PC-9 (cell line): Measurements from ENCODE around the gene USP48. TPM values are rescaled to one million over a fixed set of nuclear protein-coding genes. Genes with fewer than 3 reads are reported as not detected.

ENCODE experiments used
- BruUV-seq: library from RNA; stranded (reverse); fragments of 400-500 nt; replicated peaks from 2 replicates; lab custom pipeline; 2021; lab: Mats Ljungman, UMichigan
- CTCF ChIA-PET: fragments of 300-600 bp; sonication (Branson Sonifier 250); formaldehyde crosslinking; loops from one replicate; lab custom pipeline; 2022; ENCODE audit warnings: antibody characterized with exemption; lab: Charles Lee
- POLR2A ChIA-PET: fragments of 300-600 bp; sonication (Branson Sonifier 250); formaldehyde crosslinking; loops from one replicate; lab custom pipeline; 2022; ENCODE audit warnings: antibody characterized with exemption; ENCODE audit not compliant: unreplicated experiment; lab: Charles Lee
- DNase-seq, 2 experiments: peaks; one replicate each; pipeline versions ENCODE4 v3.0.0 to v3.0.0-alpha.2; 2015 to 2022; ENCODE audit warnings: mixed read lengths in 1 of 2
- H2AFZ ChIP-seq: fragments of 200-600 bp; sonication (generic); 2 replicates; pipeline ENCODE4 v1.8.1; 2017; ENCODE audit warnings: antibody characterized with exemption
- H3F3A ChIP-seq: fragments of 200-600 bp; sonication (generic); 2 replicates; pipeline ENCODE4 v1.8.1; 2017; ENCODE audit warnings: antibody characterized with exemption, mild to moderate bottlenecking, low read depth; ENCODE audit not compliant: insufficient read depth
- H3K27ac ChIP-seq: fragments of 200-600 bp; sonication (generic); 2 replicates; pipeline ENCODE4 v1.6.1; 2016; ENCODE audit warnings: mixed run types
- H3K27me3 ChIP-seq: fragments of 200-600 bp; sonication (generic); 2 replicates; pipeline ENCODE4 v1.6.1; 2016; ENCODE audit warnings: low read depth, mixed run types; ENCODE audit not compliant: insufficient read depth
- H3K36me3 ChIP-seq: fragments of 200-600 bp; sonication (generic); 2 replicates; pipeline ENCODE4 v1.6.1; 2016; ENCODE audit warnings: low read depth, mixed run types
- H3K4me1 ChIP-seq: fragments of 200-600 bp; sonication (generic); replicated peaks from 2 replicates; pipeline ENCODE4 v1.6.1; 2016; ENCODE audit warnings: mixed run types; ENCODE audit not compliant: insufficient read depth
- H3K4me2 ChIP-seq: fragments of 200-600 bp; sonication (generic); 2 replicates; pipeline ENCODE4 v1.6.1; 2017; ENCODE audit warnings: mixed run types
- H3K4me3 ChIP-seq: fragments of 200-600 bp; sonication (generic); 2 replicates; pipeline ENCODE4 v1.6.1; 2016; ENCODE audit warnings: mixed run types
- H3K79me2 ChIP-seq: fragments of 200-600 bp; sonication (generic); 2 replicates; pipeline ENCODE4 v1.6.1; 2017; ENCODE audit warnings: low read depth, mixed run types
- H3K9me2 ChIP-seq: fragments of 200-600 bp; sonication (generic); 2 replicates; pipeline ENCODE4 v1.8.1; 2017; ENCODE audit warnings: mild to moderate bottlenecking; ENCODE audit not compliant: insufficient read depth
- H3K9me3 ChIP-seq: fragments of 200-600 bp; sonication (generic); 2 replicates; pipeline ENCODE4 v1.8.1; 2016; ENCODE audit warnings: low read depth; ENCODE audit not compliant: insufficient read depth
- H4K20me1 ChIP-seq: fragments of 200-600 bp; sonication (generic); 2 replicates; pipeline ENCODE4 v1.8.1; 2017; ENCODE audit not compliant: insufficient read depth
- CTCF ChIP-seq: fragments of 200-600 bp; sonication (generic); conservative IDR thresholded peaks from 2 replicates; pipeline ENCODE4 v1.6.1; 2017; ENCODE audit warnings: mixed run types, antibody characterized with exemption, mild to moderate bottlenecking, moderate library complexity
- EZH2 ChIP-seq: fragments of 200-600 bp; sonication (generic); IDR thresholded peaks from 2 replicates; pipeline ENCODE4 v1.8.0; 2017; ENCODE audit warnings: antibody characterized with exemption, low read depth
- intact Hi-C: fragments of 100-400 bp; cut with micrococcal nuclease; formaldehyde crosslinking; loops from one replicate; pipeline ENCODE4 v1.10.0; 2022; ENCODE audit not compliant: unreplicated experiment
- total RNA-seq: library from RNA; stranded (reverse); gene quantifications from 2 replicates; pipeline ENCODE4 v1.2.3, GENCODE V29; 2021

The USP48 gene
- total RNA-seq, 1 experiment from 2014 or later = 63.1 TPM

DNA sequence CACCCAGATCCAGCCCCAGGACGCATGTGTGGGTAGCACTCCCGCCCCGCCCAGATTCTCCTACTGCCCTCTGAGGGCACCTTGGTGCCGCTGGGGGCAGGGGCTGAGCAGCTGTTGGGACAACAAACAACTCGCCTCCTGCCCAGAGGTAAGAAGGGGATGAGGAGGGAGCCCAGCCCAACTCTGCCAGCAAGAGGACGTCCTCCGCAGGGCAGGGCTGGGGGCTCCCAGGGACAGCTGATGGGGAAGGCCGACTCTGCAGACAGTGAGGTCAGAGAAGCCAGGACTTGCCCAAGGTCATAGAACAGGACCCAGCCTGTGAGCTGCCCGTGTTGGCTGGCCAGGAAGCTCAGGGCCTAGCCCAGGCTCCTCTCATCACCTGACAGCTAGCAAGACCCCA is 132.5 kb downstream of the USP48 start:
- Histone ChIP-seq H3K4me1 (peaks cover 22% of the 10 kb centered on the region), H4K20me1 (no peaks in the 10 kb centered on the region), H3K27me3 (no peaks in the 10 kb centered on the region), H3K36me3 (no peaks in the 10 kb centered on the region), H3K27ac (no peak overlapping the region), H3K9me3 (no peaks in the 10 kb centered on the region), H3K4me2 (no peak overlapping the region), H3F3A (peaks cover 10% of the 10 kb centered on the region; the same call in 1 of the 2 replicates), H2AFZ (no peak overlapping the region), H3K79me2 (no peaks in the 10 kb centered on the region), H3K9me2 (no peaks in the 10 kb centered on the region), H3K4me3 (no peak overlapping the region)
- DNase-seq = no peak
- TF ChIP-seq EZH2 (no peak), CTCF (no peak)
- BruUV-seq = no TSS peak
- intact Hi-C loops = no loop called here
- POLR2A ChIA-PET = no interaction called here
- CTCF ChIA-PET = no interaction called here

GRCh38 chr1:21649315-21649714 is 133.6 kb downstream of the USP48 start:
- ChIA-PET CTCF (no interaction called here), POLR2A (no interaction called here)
- Histone ChIP-seq H4K20me1 (no peaks in the 10 kb centered on the region), H3K4me2 (no peak overlapping the region), H3K79me2 (no peaks in the 10 kb centered on the region), H3K36me3 (no peaks in the 10 kb centered on the region), H3K4me3 (no peak overlapping the region), H3K9me2 (no peaks in the 10 kb centered on the region), H2AFZ (no peak overlapping the region), H3F3A (peaks cover 10% of the 10 kb centered on the region; the same call in 1 of the 2 replicates), H3K27me3 (no peaks in the 10 kb centered on the region), H3K27ac (no peak overlapping the region), H3K4me1 (peaks cover 20% of the 10 kb centered on the region), H3K9me3 (no peaks in the 10 kb centered on the region)
- intact Hi-C loops = no loop called here
- TF ChIP-seq EZH2 (no peak), CTCF (no peak)
- BruUV-seq = no TSS peak
- DNase-seq = no peak

GRCh38 chr1:21648791-21649190 is 134.2 kb downstream of the USP48 start:
- no peaks in the 10 kb centered on the region for H3K27me3 ChIP-seq
- intact Hi-C loops = no loop called here
- BruUV-seq = no TSS peak
- no peaks in the 10 kb centered on the region for H4K20me1 ChIP-seq
- DNase-seq = no peak
- H3K79me2 ChIP-seq = no peaks in the 10 kb centered on the region
- no peaks in the 10 kb centered on the region for H3K36me3 ChIP-seq
- TF ChIP-seq EZH2 (no peak), CTCF (no peak)
- no peak overlapping the region for H3K27ac ChIP-seq
- no peak overlapping the region for H2AFZ ChIP-seq
- H3K9me2 ChIP-seq = no peaks in the 10 kb centered on the region
- POLR2A ChIA-PET = no interaction called here
- H3K4me3 ChIP-seq = no peak overlapping the region
- H3K4me1 ChIP-seq = peaks cover 20% of the 10 kb centered on the region
- H3F3A ChIP-seq = peaks cover 10% of the 10 kb centered on the region; the same call in 1 of the 2 replicates
- CTCF ChIA-PET = no interaction called here
- no peak overlapping the region for H3K4me2 ChIP-seq
- no peaks in the 10 kb centered on the region for H3K9me3 ChIP-seq
